CD4-positive, alpha-beta T cell (primary cell): ENCODE measurements around the gene EFNA4. TPM values are rescaled to one million over a fixed set of nuclear protein-coding genes. Genes with fewer than 3 reads are reported as not detected.
A peak's percentile ranks its signal among the peaks of the same experiment; 100 is the strongest.

Experiments
- ATAC-seq: fragments of 200-7000 bp; cut with Tn5 transposase; one replicate; pipeline ENCODE4 v1.10.0; 2022; ENCODE audit warnings: mild to moderate bottlenecking; ENCODE audit not compliant: poor library complexity
- CTCF ChIA-PET: fragments of 350-600 bp; sonication (Branson Sonifier 250); formaldehyde crosslinking; loops from one replicate; lab custom pipeline; 2021; ENCODE audit warnings: antibody characterized with exemption, inconsistent platforms; lab: Charles Lee
- POLR2A ChIA-PET: fragments of 350-600 bp; sonication (Branson Sonifier 250); formaldehyde crosslinking; loops from one replicate; lab custom pipeline; 2021; ENCODE audit warnings: antibody characterized with exemption, inconsistent platforms; lab: Charles Lee
- DNase-seq, 14 experiments: peaks; one replicate each; pipeline ENCODE4 v3.0.0-alpha.2; 2013 to 2020; ENCODE audit warnings: mixed read lengths in 2 of 14
- H3K27ac ChIP-seq, 2 donors: one replicate each; pipeline versions ENCODE4 v1.5.1 to v1.7.0; 2013; ENCODE audit warnings: low read length in 2 of 2, low read depth in 1 of 2, mild to moderate bottlenecking in 1 of 2
- H3K27me3 ChIP-seq, 2 experiments: 1 replicate in 1 of 2; 2 replicates in 1 of 2; pipeline versions ENCODE4 v1.6.1 to v1.7.0; 2013; ENCODE audit warnings: low read length in 2 of 2, control low read depth in 1 of 2, mild to moderate bottlenecking in 1 of 2, moderate library complexity in 1 of 2; ENCODE audit not compliant: insufficient read depth in 2 of 2, control insufficient read depth in 1 of 2
- H3K36me3 ChIP-seq: one replicate; pipeline ENCODE4 v1.6.1; 2013; ENCODE audit warnings: low read length, control low read depth; ENCODE audit not compliant: insufficient read depth
- H3K4me1 ChIP-seq: one replicate; pipeline ENCODE4 v1.6.1; 2013; ENCODE audit warnings: low read length, control low read depth; ENCODE audit not compliant: insufficient read depth
- H3K4me3 ChIP-seq: one replicate; pipeline ENCODE4 v1.5.1; 2013; ENCODE audit warnings: mild to moderate bottlenecking, low read length, moderate library complexity
- H3K9me3 ChIP-seq, 2 experiments: 1 replicate in 1 of 2; 2 replicates in 1 of 2; pipeline versions ENCODE4 v1.6.1 to v1.7.0; 2013; ENCODE audit warnings: low read length in 2 of 2, mild to moderate bottlenecking in 2 of 2, control low read depth in 1 of 2, moderate library complexity in 1 of 2; ENCODE audit not compliant: control insufficient read depth in 1 of 2, insufficient read depth in 1 of 2
- H3K27ac Mint-ChIP-seq: one replicate; pipeline ENCODE4 v1.8.0; 2020; ENCODE audit warnings: mixed read lengths
- H3K27me3 Mint-ChIP-seq: one replicate; pipeline ENCODE4 v1.8.0; 2021; ENCODE audit warnings: mixed read lengths
- H3K36me3 Mint-ChIP-seq: one replicate; pipeline ENCODE4 v1.8.0; 2021; ENCODE audit warnings: low read depth, mixed read lengths
- H3K4me1 Mint-ChIP-seq: one replicate; pipeline ENCODE4 v1.8.0; 2021; ENCODE audit warnings: low read depth, mixed read lengths
- H3K4me3 Mint-ChIP-seq: one replicate; pipeline ENCODE4 v1.8.0; 2020; ENCODE audit warnings: mild to moderate bottlenecking, mixed read lengths
- H3K9me3 Mint-ChIP-seq: one replicate; pipeline ENCODE4 v1.8.0; 2020; ENCODE audit warnings: mixed read lengths
- intact Hi-C, 2 experiments: fragments of 100-400 bp; cut with DNase I in 1 of 2; cut with micrococcal nuclease in 1 of 2; formaldehyde crosslinking; loops; one replicate each; pipeline versions ENCODE4 v1.15.1 to v1.9.0; 2023 to 2025; cut with DNase I, micrococcal nuclease
- total RNA-seq, 174 experiments: library from RNA in 2 of 174; stranded (reverse) in 2 of 174; gene quantifications; one replicate each; pipeline ENCODE4 v1.2.3 and lab custom pipeline; 2021 to 2026
- TF ChIP-seq, protein P1 (sequence below): fragments of 200-600 bp; IDR thresholded peaks from one replicate; pipeline ENCODE4 v1.8.0; 2022; ENCODE audit warnings: antibody characterized with exemption, mild to moderate bottlenecking

Gene EFNA4
- total RNA-seq, 2 experiments from 2014 or later, result 2.4 to 3.3 TPM

- Histone ChIP-seq H3K4me3 (peak overlapping the region; percentile 87), H3K9me3 (no peaks in the 10 kb centered on the region), H3K27ac (peak overlapping the region in 1 of 2 donors; percentile 5), H3K36me3 (peaks cover 14% of the 10 kb centered on the region), H3K27me3 (no peaks in the 10 kb centered on the region), H3K4me1 (peaks cover 33% of the 10 kb centered on the region)
- ATAC-seq (peak; percentile 25), DNase-seq (peak in 6 of 14 experiments; percentile 16 to 64 (median 31))
- TF ChIP-seq, protein P1, sequence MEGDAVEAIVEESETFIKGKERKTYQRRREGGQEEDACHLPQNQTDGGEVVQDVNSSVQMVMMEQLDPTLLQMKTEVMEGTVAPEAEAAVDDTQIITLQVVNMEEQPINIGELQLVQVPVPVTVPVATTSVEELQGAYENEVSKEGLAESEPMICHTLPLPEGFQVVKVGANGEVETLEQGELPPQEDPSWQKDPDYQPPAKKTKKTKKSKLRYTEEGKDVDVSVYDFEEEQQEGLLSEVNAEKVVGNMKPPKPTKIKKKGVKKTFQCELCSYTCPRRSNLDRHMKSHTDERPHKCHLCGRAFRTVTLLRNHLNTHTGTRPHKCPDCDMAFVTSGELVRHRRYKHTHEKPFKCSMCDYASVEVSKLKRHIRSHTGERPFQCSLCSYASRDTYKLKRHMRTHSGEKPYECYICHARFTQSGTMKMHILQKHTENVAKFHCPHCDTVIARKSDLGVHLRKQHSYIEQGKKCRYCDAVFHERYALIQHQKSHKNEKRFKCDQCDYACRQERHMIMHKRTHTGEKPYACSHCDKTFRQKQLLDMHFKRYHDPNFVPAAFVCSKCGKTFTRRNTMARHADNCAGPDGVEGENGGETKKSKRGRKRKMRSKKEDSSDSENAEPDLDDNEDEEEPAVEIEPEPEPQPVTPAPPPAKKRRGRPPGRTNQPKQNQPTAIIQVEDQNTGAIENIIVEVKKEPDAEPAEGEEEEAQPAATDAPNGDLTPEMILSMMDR, result peak; percentile 23
- intact Hi-C loops, result no loop called here
- no peaks in the 10 kb centered on the region for H3K36me3 Mint-ChIP-seq
- peaks cover 26% of the 10 kb centered on the region for H3K4me1 Mint-ChIP-seq
- no peaks in the 10 kb centered on the region for H3K9me3 Mint-ChIP-seq
- ChIA-PET CTCF (interaction anchor here (0.6 to 3.6 kb wide), 9 partner anchors 9 to 585 kb away, joined by 3 to 29 read pairs (median 4); partner anchors contain the start of gene PYGO2), POLR2A (interaction anchor here (0.5 to 2.4 kb wide), 4 partner anchors 9 to 162 kb away, joined by 3 to 10 read pairs (median 6); partner anchors contain the start of genes EFNA4 and FLAD1)
- peak overlapping the region; percentile 53 for H3K27ac Mint-ChIP-seq
- no peaks in the 10 kb centered on the region for H3K27me3 Mint-ChIP-seq
- peak overlapping the region; percentile 87 for H3K4me3 Mint-ChIP-seq
Observed at GRCh38 chr1:155052439-155053395, 10.8 kb upstream of the EFNA4 start.

- Histone ChIP-seq H3K9me3 (no peaks in the 10 kb centered on the region), H3K27ac (no peak overlapping the region)
Observed at GRCh38 chr1:155053531-155054105, 9.9 kb upstream of the EFNA4 start.

DNA sequence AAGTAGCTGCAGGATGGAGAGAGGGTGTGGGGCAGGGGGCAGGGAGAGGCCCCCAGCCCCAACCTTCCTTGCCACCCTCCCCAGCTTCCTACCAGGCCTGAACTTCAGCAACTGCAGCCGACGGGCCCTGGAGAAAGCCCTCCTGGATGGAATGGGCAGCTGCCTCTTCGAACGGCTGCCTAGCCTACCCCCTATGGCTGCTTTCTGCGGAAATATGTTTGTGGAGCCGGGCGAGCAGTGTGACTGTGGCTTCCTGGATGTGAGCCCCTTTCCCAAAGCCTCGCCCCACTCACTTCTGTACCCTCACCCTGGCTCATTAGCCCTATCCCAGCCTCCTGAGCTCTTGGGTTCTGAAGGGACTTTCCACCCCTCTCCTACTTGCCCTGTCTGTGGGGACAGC lies 6.4 kb upstream of the EFNA4 start:
- Mint-ChIP-seq H3K27ac (no peak overlapping the region), H3K4me3 (no peak overlapping the region), H3K4me1 (peaks cover 22% of the 10 kb centered on the region), H3K27me3 (no peaks in the 10 kb centered on the region), H3K36me3 (peaks cover 4% of the 10 kb centered on the region), H3K9me3 (no peaks in the 10 kb centered on the region)
- H3K9me3 ChIP-seq, result no peaks in the 10 kb centered on the region
- no peak overlapping the region for H3K4me3 ChIP-seq
- ATAC-seq, result no peak
- intact Hi-C loops, result no loop called here
- POLR2A ChIA-PET, result interaction anchor here (1.4 kb wide), 1 partner anchor 28 kb away, joined by 3 read pairs; no protein-coding TSS in a partner anchor
- H3K4me1 ChIP-seq, result peaks cover 26% of the 10 kb centered on the region
- no peak overlapping the region for H3K27ac ChIP-seq
- no peak for DNase-seq
- CTCF ChIA-PET, result no interaction called here
- peaks cover 24% of the 10 kb centered on the region for H3K36me3 ChIP-seq
- no peaks in the 10 kb centered on the region for H3K27me3 ChIP-seq
- TF ChIP-seq, protein P1, result no peak

More at GRCh38 chr1:155053531-155054105, 9.9 kb upstream of the EFNA4 start:
- peak overlapping the region; percentile 74 for H3K4me3 Mint-ChIP-seq
- Histone ChIP-seq H3K4me3 (no peak overlapping the region), H3K36me3 (peaks cover 23% of the 10 kb centered on the region), H3K4me1 (peaks cover 33% of the 10 kb centered on the region), H3K27me3 (no peaks in the 10 kb centered on the region)
- no peak overlapping the region for H3K27ac Mint-ChIP-seq
- POLR2A ChIA-PET, result interaction anchor here (0.5 to 1.4 kb wide), 2 partner anchors 10 to 140 kb away, joined by 3 to 4 read pairs; partner anchors contain the start of gene EFNA4
- no peaks in the 10 kb centered on the region for H3K27me3 Mint-ChIP-seq
- TF ChIP-seq, protein P1, result no peak
- no peaks in the 10 kb centered on the region for H3K9me3 Mint-ChIP-seq
- H3K4me1 Mint-ChIP-seq, result peaks cover 26% of the 10 kb centered on the region
- DNase-seq (no peak), ATAC-seq (no peak)
- H3K36me3 Mint-ChIP-seq, result no peaks in the 10 kb centered on the region
- CTCF ChIA-PET, result interaction anchor here (0.6 to 3.6 kb wide), 7 partner anchors 8 to 92 kb away, joined by 3 to 29 read pairs (median 5); partner anchors contain the start of gene PYGO2
- intact Hi-C loops, result no loop called here
